Keratinocyte (primary cell): ENCODE data around the gene MDN1. TPM values are rescaled to one million over a fixed set of nuclear protein-coding genes. Genes with fewer than 3 reads are reported as not detected.

Experiments
- DNase-seq: peaks from one replicate; pipeline ENCODE4 v3.0.0-alpha.2; 2011; ENCODE audit warnings: low read depth, missing footprints, low spot score
- FAIRE-seq: peaks from 2 replicates; lab custom pipeline; 2011; peaks lifted over from hg19 to GRCh38; lab: Jason Lieb, UNC
- H2AFZ ChIP-seq: 2 replicates; pipeline ENCODE4 v1.6.0; 2012; ENCODE audit warnings: low read length, control low read depth, inconsistent platforms; ENCODE audit not compliant: control insufficient read depth
- H3K27ac ChIP-seq: 2 replicates; pipeline ENCODE4 v1.5.1; 2011; ENCODE audit warnings: low read length; ENCODE audit not compliant: control insufficient read depth, insufficient read depth
- H3K27me3 ChIP-seq: 3 replicates; pipeline ENCODE4 v1.6.0; 2011; ENCODE audit warnings: low read length; ENCODE audit not compliant: control insufficient read depth, insufficient read depth; ENCODE audit errors: extremely low read depth
- H3K36me3 ChIP-seq, 2 experiments: 2 replicates in 1 of 2; 3 replicates in 1 of 2; pipeline ENCODE4 v1.5.1; 2011; ENCODE audit warnings: low read length in 2 of 2, mild to moderate bottlenecking in 1 of 2; ENCODE audit not compliant: control insufficient read depth in 2 of 2, insufficient read depth in 2 of 2; ENCODE audit errors: extremely low read depth in 1 of 2
- H3K4me1 ChIP-seq: 3 replicates; pipeline ENCODE4 v1.5.1; 2011; ENCODE audit warnings: low read length; ENCODE audit not compliant: control insufficient read depth, insufficient read depth; ENCODE audit errors: extremely low read depth
- H3K4me2 ChIP-seq: 3 replicates; pipeline ENCODE4 v1.6.0; 2011; ENCODE audit warnings: low read depth, low read length; ENCODE audit not compliant: control insufficient read depth, insufficient read depth; ENCODE audit errors: extremely low read depth
- H3K4me3 ChIP-seq, 3 experiments: fragments of 200-600 bp in 1 of 3; sonication (generic) in 1 of 3; 2 replicates in 2 of 3; 3 replicates in 1 of 3; pipeline ENCODE4 v1.5.1; 2011 to 2016; ENCODE audit warnings: low read length in 3 of 3, mild to moderate bottlenecking in 3 of 3, control low read depth in 2 of 3, inconsistent platforms in 1 of 3, low read depth in 1 of 3, mixed read lengths in 1 of 3, mixed run types in 1 of 3, moderate library complexity in 1 of 3; ENCODE audit not compliant: control insufficient read depth in 2 of 3, insufficient read depth in 2 of 3; ENCODE audit errors: extremely low read depth in 1 of 3
- H3K79me2 ChIP-seq: 2 replicates; pipeline ENCODE4 v1.6.0; 2012; ENCODE audit warnings: low read length; ENCODE audit not compliant: control insufficient read depth, insufficient read depth
- H3K9ac ChIP-seq: 3 replicates; pipeline ENCODE4 v1.6.0; 2011; ENCODE audit warnings: low read length; ENCODE audit not compliant: control insufficient read depth, insufficient read depth; ENCODE audit errors: extremely low read depth
- H3K9me1 ChIP-seq: 3 replicates; pipeline ENCODE4 v1.6.0; 2011; ENCODE audit warnings: low read length; ENCODE audit not compliant: control insufficient read depth, insufficient read depth; ENCODE audit errors: extremely low read depth
- H3K9me3 ChIP-seq: 2 replicates; pipeline ENCODE4 v1.5.1; 2012; ENCODE audit warnings: low read depth, low read length; ENCODE audit not compliant: control insufficient read depth
- H4K20me1 ChIP-seq: 3 replicates; pipeline ENCODE4 v1.6.0; 2011; ENCODE audit warnings: low read length; ENCODE audit not compliant: control insufficient read depth, insufficient read depth; ENCODE audit errors: extremely low read depth
- EZH2 ChIP-seq: IDR thresholded peaks from one replicate; pipeline ENCODE4 v1.6.1; 2012; ENCODE audit warnings: inconsistent platforms, mild to moderate bottlenecking, low read length, moderate library complexity
- dilution Hi-C: fragments of 300-500 bp; cut with MboI; formaldehyde crosslinking; loops from one replicate; pipeline ENCODE4 v1.7.0; 2020; ENCODE audit warnings: low sequenced_read_pairs; ENCODE audit not compliant: extremely low pct_ligation_motif_present
- polyA plus RNA-seq, 5 experiments: library from polyadenylated mRNA; depleted of rRNA in 3 of 5; stranded (reverse) in 3 of 5; stranded (forward) in 1 of 5; unstranded in 1 of 5; fragments of >200 nt; gene quantifications; 1 replicate in 1 of 5; 2 replicates in 3 of 5; 3 replicates in 1 of 5; pipeline versions ENCODE4 v1.2.1 to v1.2.3, GENCODE V29; 2011 to 2012; ENCODE audit warnings: missing spikeins in 2 of 5, low read depth in 1 of 5, low replicate concordance in 1 of 5
- TF ChIP-seq, protein P1 (sequence below), 3 experiments: IDR thresholded peaks in 1 of 3; conservative IDR thresholded peaks in 1 of 3; optimal IDR thresholded peaks in 1 of 3; 2 replicates in 2 of 3; 3 replicates in 1 of 3; pipeline versions ENCODE3 to v1.5.1; 2011; ENCODE audit warnings: low read length in 3 of 3, mild to moderate bottlenecking in 3 of 3, moderate library complexity in 2 of 3, control low read depth in 1 of 3, inconsistent platforms in 1 of 3; ENCODE audit not compliant: insufficient read depth in 2 of 3; ENCODE audit errors: extremely low read depth in 1 of 3

Gene MDN1
- polyA plus RNA-seq, 1 donor (not counting 4 experiments of a cell fraction or from before 2014, with no cell fraction given), result 16.0 TPM

DNA sequence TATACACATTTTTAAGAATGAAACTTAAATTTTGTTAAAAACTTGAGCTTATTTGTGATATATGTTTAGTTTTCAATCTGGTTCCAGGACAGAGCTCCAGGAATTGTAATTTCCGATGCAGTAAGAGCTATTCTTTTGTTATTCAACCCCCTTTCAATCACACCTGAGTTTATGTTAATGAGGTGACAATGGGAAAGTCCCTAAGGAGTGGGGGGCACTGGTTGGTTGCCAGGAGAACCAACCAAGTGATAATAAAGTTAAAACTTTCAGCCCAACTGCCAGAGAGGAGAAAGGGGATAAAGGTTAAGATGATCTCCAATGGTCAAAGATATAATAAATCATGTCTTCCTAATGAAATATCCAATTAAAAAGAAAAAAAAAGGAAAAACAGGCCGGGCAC lies 19.8 kb downstream of the MDN1 start:
- peaks cover 11 to 12% of the 10 kb centered on the region in 2 experiments for H3K36me3 ChIP-seq
- no peak for DNase-seq
- H3K4me3 ChIP-seq, result no peak overlapping the region
- TF ChIP-seq EZH2, result no peak
- TF ChIP-seq, protein P1, sequence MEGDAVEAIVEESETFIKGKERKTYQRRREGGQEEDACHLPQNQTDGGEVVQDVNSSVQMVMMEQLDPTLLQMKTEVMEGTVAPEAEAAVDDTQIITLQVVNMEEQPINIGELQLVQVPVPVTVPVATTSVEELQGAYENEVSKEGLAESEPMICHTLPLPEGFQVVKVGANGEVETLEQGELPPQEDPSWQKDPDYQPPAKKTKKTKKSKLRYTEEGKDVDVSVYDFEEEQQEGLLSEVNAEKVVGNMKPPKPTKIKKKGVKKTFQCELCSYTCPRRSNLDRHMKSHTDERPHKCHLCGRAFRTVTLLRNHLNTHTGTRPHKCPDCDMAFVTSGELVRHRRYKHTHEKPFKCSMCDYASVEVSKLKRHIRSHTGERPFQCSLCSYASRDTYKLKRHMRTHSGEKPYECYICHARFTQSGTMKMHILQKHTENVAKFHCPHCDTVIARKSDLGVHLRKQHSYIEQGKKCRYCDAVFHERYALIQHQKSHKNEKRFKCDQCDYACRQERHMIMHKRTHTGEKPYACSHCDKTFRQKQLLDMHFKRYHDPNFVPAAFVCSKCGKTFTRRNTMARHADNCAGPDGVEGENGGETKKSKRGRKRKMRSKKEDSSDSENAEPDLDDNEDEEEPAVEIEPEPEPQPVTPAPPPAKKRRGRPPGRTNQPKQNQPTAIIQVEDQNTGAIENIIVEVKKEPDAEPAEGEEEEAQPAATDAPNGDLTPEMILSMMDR (optimal IDR thresholded peaks at IDR 0.05 in 1 of 3, IDR thresholded peaks at IDR 0.05 in 1 of 3, conservative IDR thresholded peaks at IDR 0.05 in 1 of 3; ENCODE audit: extremely low read depth in 1 of 3, insufficient read depth in 2 of 3, low read length in 3 of 3), result no peak
- no peak overlapping the region for H3K4me2 ChIP-seq
- H3K79me2 ChIP-seq, result peaks cover 21% of the 10 kb centered on the region
- no peaks in the 10 kb centered on the region for H3K4me1 ChIP-seq
- H4K20me1 ChIP-seq, result no peaks in the 10 kb centered on the region
- H3K27me3 ChIP-seq, result no peaks in the 10 kb centered on the region
- FAIRE-seq, result no peak
- no peak overlapping the region for H3K9ac ChIP-seq
- no peak overlapping the region for H2AFZ ChIP-seq
- H3K27ac ChIP-seq, result no peak overlapping the region
- dilution Hi-C loops, result no loop called here
- H3K9me1 ChIP-seq, result no peaks in the 10 kb centered on the region
- no peaks in the 10 kb centered on the region for H3K9me3 ChIP-seq

DNA sequence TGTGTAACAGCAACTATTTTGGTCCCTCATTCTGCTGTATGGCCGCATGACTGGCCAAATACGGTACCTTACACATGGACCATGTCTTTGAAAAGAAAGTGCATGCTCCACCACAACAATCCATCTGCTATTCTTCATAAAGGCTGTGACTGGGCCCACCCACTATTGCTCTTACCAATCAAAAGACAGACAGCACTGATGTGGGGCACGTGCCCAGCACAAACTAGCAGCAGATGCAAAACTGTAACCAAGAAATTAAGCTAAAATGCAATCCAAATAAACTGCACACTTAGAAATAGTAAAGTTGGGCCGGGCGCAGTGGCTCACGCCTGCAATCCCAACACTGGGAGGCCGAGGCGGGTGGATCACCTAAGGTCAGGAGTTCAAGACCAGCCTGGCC lies 20.5 kb downstream of the MDN1 start:
- Histone ChIP-seq H2AFZ (no peak overlapping the region), H3K9ac (no peak overlapping the region), H3K4me2 (no peak overlapping the region), H4K20me1 (no peaks in the 10 kb centered on the region), H3K9me1 (no peaks in the 10 kb centered on the region), H3K27me3 (no peaks in the 10 kb centered on the region), H3K27ac (no peak overlapping the region), H3K79me2 (peaks cover 19% of the 10 kb centered on the region), H3K36me3 (peaks cover 12 to 14% of the 10 kb centered on the region in 2 experiments), H3K4me3 (no peak overlapping the region), H3K9me3 (no peaks in the 10 kb centered on the region), H3K4me1 (no peaks in the 10 kb centered on the region)
- TF ChIP-seq, protein P1 (optimal IDR thresholded peaks at IDR 0.05 in 1 of 3, IDR thresholded peaks at IDR 0.05 in 1 of 3, conservative IDR thresholded peaks at IDR 0.05 in 1 of 3; ENCODE audit: extremely low read depth in 1 of 3, insufficient read depth in 2 of 3, low read length in 3 of 3), result no peak
- no peak for TF ChIP-seq EZH2
- FAIRE-seq (no peak), DNase-seq (no peak)
- dilution Hi-C loops, result no loop called here
